ENCODE measurements around the gene MPRIP.

GRCh38 chr17:17082878-17083277 lies 40.6 kb downstream of the MPRIP start:
- TF ChIP-seq, protein P1, sequence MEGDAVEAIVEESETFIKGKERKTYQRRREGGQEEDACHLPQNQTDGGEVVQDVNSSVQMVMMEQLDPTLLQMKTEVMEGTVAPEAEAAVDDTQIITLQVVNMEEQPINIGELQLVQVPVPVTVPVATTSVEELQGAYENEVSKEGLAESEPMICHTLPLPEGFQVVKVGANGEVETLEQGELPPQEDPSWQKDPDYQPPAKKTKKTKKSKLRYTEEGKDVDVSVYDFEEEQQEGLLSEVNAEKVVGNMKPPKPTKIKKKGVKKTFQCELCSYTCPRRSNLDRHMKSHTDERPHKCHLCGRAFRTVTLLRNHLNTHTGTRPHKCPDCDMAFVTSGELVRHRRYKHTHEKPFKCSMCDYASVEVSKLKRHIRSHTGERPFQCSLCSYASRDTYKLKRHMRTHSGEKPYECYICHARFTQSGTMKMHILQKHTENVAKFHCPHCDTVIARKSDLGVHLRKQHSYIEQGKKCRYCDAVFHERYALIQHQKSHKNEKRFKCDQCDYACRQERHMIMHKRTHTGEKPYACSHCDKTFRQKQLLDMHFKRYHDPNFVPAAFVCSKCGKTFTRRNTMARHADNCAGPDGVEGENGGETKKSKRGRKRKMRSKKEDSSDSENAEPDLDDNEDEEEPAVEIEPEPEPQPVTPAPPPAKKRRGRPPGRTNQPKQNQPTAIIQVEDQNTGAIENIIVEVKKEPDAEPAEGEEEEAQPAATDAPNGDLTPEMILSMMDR (IDR thresholded peaks at IDR 0.05; ENCODE audit: poor library complexity) = no peak
- no peak for TF ChIP-seq EZH2 (IDR thresholded peaks at IDR 0.05; ENCODE audit: borderline replicate concordance)
